ENCODE results near the gene DDX39A. TPM values are rescaled to one million over a fixed set of nuclear protein-coding genes. Genes with fewer than 3 reads are reported as not detected.

The DDX39A gene
- total and polyA plus RNA-seq, 7 donors = 14.8 to 93.0 (median 32.4) TPM

Other genes with a start within 250 kb of the DDX39A start
- 1 to 10 TPM; 1.7 to 2.6 (median 1.8) TPM for gene ADGRL1, start 213.2 kb downstream of the DDX39A start, total RNA-seq
- 1 to 10 TPM in 1 of 3 donors, under 1 TPM in 2; 0.38 to 1.1 (median 0.87) TPM for gene ADGRL1, start 213.2 kb downstream of the DDX39A start, polyA plus RNA-seq
- gene ADGRE5, start 37.9 kb downstream of the DDX39A start, total RNA-seq = 10 to 100 TPM; 20.8 to 57.6 (median 40.1) TPM
- gene ADGRE5, start 37.9 kb downstream of the DDX39A start, polyA plus RNA-seq = 10 to 100 TPM; 15.6 to 40.2 (median 28.5) TPM
- 100 to 1,000 TPM in 2 of 4 donors, 10 to 100 TPM in 2; 61.1 to 136 (median 102) TPM for gene PKN1, start 14.0 kb upstream of the DDX39A start, total RNA-seq
- gene PKN1, start 14.0 kb upstream of the DDX39A start, polyA plus RNA-seq = 10 to 100 TPM; 40.7 to 69.2 (median 62.9) TPM
- gene PTGER1, start 56.0 kb upstream of the DDX39A start, total RNA-seq = under 1 TPM in 2 of 4 donors, not detected in 2; 0.15 to 0.25 TPM
- gene PTGER1, start 56.0 kb upstream of the DDX39A start, polyA plus RNA-seq = under 1 TPM; 0.05 to 0.10 (median 0.08) TPM
- 10 to 100 TPM; 37.9 to 45.3 (median 43.2) TPM for gene GIPC1, start 76.8 kb upstream of the DDX39A start, total RNA-seq
- 10 to 100 TPM; 45.3 to 63.5 (median 50.8) TPM for gene GIPC1, start 76.8 kb upstream of the DDX39A start, polyA plus RNA-seq
- 100 to 1,000 TPM in 1 of 4 donors, 10 to 100 TPM in 3; 32.6 to 105 (median 42.6) TPM for gene DNAJB1, start 99.1 kb upstream of the DDX39A start, total RNA-seq
- gene DNAJB1, start 99.1 kb upstream of the DDX39A start, polyA plus RNA-seq = 10 to 100 TPM; 20.8 to 32.0 (median 24.4) TPM
- 100 to 1,000 TPM; 111 to 209 (median 158) TPM for gene TECR, start 110.3 kb upstream of the DDX39A start, total RNA-seq
- gene TECR, start 110.3 kb upstream of the DDX39A start, polyA plus RNA-seq = 100 to 1,000 TPM in 2 of 3 donors, 10 to 100 TPM in 1; 77.8 to 145 (median 136) TPM
- 100 to 1,000 TPM; 216 to 306 (median 287) TPM for gene NDUFB7, start 152.7 kb upstream of the DDX39A start, total RNA-seq
- 100 to 1,000 TPM; 488 to 805 (median 716) TPM for gene NDUFB7, start 152.7 kb upstream of the DDX39A start, polyA plus RNA-seq
- not detected for gene CLEC17A, start 163.7 kb upstream of the DDX39A start, total RNA-seq
- gene CLEC17A, start 163.7 kb upstream of the DDX39A start, polyA plus RNA-seq = under 1 TPM in 2 of 3 donors, not detected in 1; 0.03 to 0.04 TPM